ENCODE results near the gene FN1.
A peak's percentile ranks its signal among the peaks of the same experiment; 100 is the strongest.

Gene FN1

DNA sequence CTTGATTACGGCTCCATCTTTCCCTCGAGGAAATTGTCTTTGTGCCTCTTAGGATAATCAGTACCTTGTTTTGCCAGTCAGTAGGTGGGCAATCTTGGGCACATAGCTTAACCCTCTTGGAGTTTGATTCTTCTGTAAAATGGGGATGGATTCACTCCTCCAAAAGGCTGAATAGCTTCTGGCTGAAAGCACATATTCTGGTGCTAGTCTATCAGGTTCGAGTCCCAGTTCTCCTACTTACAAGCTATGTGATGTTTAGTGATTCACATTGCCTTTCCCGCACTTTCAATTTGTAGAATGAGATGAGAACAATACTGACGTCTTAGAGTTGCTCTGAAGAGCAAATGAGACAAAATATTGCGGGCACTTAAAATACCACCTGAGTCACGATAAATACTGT lies 80.1 kb downstream of the FN1 start:
- H3K9me3 Mint-ChIP-seq (ENCODE audit: low read depth): no peaks in the 10 kb centered on the region
- H3K4me3 Mint-ChIP-seq: no peak overlapping the region
- no peak overlapping the region for H3K27ac Mint-ChIP-seq
- no peaks in the 10 kb centered on the region for H3K4me1 Mint-ChIP-seq (ENCODE audit: low read depth)
- peaks cover 30% of the 10 kb centered on the region for H3K36me3 Mint-ChIP-seq
- no peaks in the 10 kb centered on the region for H3K27me3 Mint-ChIP-seq

GRCh38 chr2:215354771-215355695 lies 80.8 kb downstream of the FN1 start:
- H3K27me3 Mint-ChIP-seq: no peaks in the 10 kb centered on the region
- H3K36me3 Mint-ChIP-seq: peaks cover 32% of the 10 kb centered on the region
- H3K4me3 Mint-ChIP-seq: no peak overlapping the region
- no peaks in the 10 kb centered on the region for H3K4me1 Mint-ChIP-seq (ENCODE audit: low read depth)
- no peaks in the 10 kb centered on the region for H3K9me3 Mint-ChIP-seq (ENCODE audit: low read depth)
- no peak overlapping the region for H3K27ac Mint-ChIP-seq

GRCh38 chr2:215352602-215353001 lies 83.3 kb downstream of the FN1 start:
- no peak overlapping the region for H3K4me3 Mint-ChIP-seq

GRCh38 chr2:215347878-215348277 lies 88.0 kb downstream of the FN1 start:
- Mint-ChIP-seq H3K36me3 (peaks cover 37% of the 10 kb centered on the region), H3K9me3 (ENCODE audit: low read depth) (no peaks in the 10 kb centered on the region), H3K4me3 (no peak overlapping the region), H3K27ac (no peak overlapping the region), H3K27me3 (no peaks in the 10 kb centered on the region), H3K4me1 (ENCODE audit: low read depth) (no peaks in the 10 kb centered on the region)

More at GRCh38 chr2:215352602-215353001, 83.3 kb downstream of the FN1 start:
- H3K27ac Mint-ChIP-seq: no peak overlapping the region
- no peaks in the 10 kb centered on the region for H3K27me3 Mint-ChIP-seq
- peaks cover 38% of the 10 kb centered on the region for H3K36me3 Mint-ChIP-seq
- H3K9me3 Mint-ChIP-seq (ENCODE audit: low read depth): no peaks in the 10 kb centered on the region
- no peaks in the 10 kb centered on the region for H3K4me1 Mint-ChIP-seq (ENCODE audit: low read depth)

DNA sequence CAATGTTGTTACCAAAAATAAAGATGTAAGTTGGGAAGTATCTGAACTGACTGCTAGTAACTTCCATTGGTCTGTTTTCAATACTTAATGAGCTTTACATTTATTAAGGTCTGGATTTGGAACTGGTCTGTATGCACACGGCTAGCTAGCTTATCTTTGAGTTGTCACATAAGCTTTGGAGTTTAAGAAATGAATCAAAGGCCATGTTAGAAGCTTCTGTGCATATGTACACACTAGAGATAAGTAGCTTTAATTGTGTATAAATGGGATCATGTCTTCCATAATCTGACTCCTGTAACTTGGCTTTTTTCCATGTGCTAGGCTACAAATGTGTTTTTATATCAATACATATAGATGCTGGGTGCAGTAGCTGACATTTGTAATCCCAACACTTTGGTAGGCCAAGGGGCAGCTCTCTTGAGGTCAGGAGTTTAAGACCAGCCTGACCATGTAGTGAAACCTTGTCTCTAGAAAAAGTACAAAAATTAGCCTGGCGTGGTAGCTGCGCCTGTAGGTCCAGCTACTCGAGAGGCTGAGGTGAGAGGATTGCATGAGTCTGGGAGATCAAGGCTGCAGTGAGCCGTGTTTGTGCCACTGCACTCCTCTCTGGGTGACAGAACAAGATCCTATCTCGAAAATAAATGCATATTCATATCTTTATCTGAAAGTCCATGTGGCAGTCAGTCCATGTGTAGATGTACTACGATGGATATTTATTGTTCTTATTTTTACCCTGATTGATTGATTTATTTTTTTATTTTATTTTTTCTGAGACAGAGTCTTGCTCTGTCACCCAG lies 96.8 kb downstream of the FN1 start:
- Mint-ChIP-seq H3K4me1 (ENCODE audit: low read depth) (peaks cover 1% of the 10 kb centered on the region), H3K27ac (no peak overlapping the region), H3K27me3 (no peaks in the 10 kb centered on the region), H3K4me3 (no peak overlapping the region), H3K36me3 (peaks cover 13% of the 10 kb centered on the region), H3K9me3 (ENCODE audit: low read depth) (no peaks in the 10 kb centered on the region)

DNA sequence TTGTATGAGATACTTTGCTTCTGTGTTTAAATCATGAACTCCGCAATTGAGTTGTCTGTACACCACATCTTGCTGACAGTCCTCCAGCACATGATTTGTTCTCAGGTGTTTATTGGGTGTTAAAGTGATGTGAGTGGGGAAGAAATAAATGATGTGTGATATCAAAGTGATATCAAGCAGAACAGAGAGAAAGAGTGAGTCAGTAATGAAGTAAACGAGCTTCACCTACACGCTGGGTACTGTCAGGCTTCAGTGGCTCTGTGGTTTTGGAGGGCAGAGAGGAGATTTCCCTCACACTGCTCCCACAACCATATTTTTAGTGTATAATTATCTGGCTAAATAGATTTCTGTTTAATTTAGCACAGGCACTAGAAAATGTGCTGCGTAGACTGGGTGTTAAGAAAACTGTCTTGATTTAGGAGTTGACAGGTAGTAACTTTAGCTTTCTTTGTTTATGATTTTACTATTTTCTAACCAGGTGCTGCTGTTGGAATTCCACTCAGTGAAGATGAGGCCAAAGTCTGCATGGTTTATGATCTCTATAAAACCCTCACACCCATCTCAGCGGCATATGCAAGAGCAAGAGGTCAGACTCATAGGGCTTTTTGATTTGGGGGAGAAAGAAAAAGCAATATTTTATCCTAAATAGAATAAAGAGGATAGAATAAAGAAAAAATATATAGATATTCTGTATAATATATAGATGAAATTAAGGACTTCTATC lies 102.8 kb downstream of the FN1 start:
- peaks cover 13% of the 10 kb centered on the region for H3K36me3 Mint-ChIP-seq
- no peaks in the 10 kb centered on the region for H3K9me3 Mint-ChIP-seq (ENCODE audit: low read depth)
- no peaks in the 10 kb centered on the region for H3K27me3 Mint-ChIP-seq
- no peak overlapping the region for H3K27ac Mint-ChIP-seq
- H3K4me1 Mint-ChIP-seq (ENCODE audit: low read depth): peaks cover 15% of the 10 kb centered on the region
- no peak overlapping the region for H3K4me3 Mint-ChIP-seq

DNA sequence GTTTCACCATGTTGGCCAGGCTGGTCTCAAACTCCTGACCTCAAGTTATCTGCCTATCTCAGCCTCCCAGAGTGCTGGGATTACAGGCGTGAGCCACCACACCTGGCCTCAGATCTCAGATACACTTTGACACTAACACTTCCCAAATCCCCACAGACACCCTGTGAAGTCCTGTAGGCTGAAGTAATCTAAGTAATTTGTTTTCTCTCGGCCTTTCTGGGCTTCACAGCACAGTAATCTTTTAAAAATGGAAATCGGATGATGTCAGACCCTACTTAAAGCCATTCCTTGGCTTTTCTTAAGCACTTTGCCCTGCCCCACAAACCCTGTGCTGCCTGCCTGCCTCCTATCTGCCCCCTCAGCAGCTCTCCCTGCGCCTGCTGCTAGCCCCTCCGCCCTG lies 107.8 kb downstream of the FN1 start:
- peaks cover 26% of the 10 kb centered on the region for H3K4me1 Mint-ChIP-seq (ENCODE audit: low read depth)

DNA sequence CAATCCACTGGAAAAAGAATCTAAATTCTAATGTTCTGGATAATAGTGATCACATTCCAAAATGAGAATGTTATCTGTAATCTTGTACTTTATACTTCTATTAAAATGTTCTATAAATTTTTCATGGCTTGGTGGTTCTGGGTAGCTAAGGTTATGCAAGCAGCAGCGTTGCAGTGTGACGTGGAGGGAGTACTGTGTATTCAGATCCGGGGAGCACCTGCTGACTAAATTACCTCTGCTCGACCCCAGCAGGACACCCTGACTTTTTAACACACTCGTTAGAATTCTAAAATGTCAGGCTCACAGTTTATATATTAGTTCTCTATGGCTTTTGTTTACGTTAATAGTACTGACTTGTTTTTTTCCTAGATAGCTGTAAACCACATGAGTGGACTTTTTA lies 111.1 kb downstream of the FN1 start:
- Mint-ChIP-seq H3K4me1 (ENCODE audit: low read depth) (peaks cover 26% of the 10 kb centered on the region), H3K36me3 (peaks cover 16% of the 10 kb centered on the region), H3K27me3 (no peaks in the 10 kb centered on the region), H3K27ac (no peak overlapping the region), H3K4me3 (no peak overlapping the region), H3K9me3 (ENCODE audit: low read depth) (no peaks in the 10 kb centered on the region)

More for the DNA sequence above, 107.8 kb downstream of the FN1 start:
- Mint-ChIP-seq H3K36me3 (peaks cover 12% of the 10 kb centered on the region), H3K27ac (no peak overlapping the region), H3K27me3 (no peaks in the 10 kb centered on the region), H3K9me3 (ENCODE audit: low read depth) (no peaks in the 10 kb centered on the region), H3K4me3 (no peak overlapping the region)

DNA sequence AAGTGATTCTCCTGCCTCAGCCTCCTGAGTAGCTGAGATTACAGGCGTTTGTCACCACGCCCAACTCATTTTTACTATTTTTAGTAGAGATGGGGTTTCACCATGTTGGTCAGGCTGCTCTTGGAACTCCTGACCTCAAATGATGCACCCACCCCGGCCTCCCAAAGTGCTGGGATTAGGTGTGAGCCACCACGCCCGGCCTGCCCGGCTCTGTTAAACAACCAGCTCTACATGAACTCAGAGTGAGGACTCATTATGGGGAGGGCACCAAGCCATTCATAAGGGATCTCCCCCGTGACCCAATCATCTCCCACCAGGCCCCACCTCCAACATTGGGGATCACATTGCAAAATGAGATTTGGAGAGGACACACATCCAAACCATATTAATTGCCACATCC lies 115.2 kb downstream of the FN1 start:
- H3K27ac Mint-ChIP-seq: no peak overlapping the region
- H3K27me3 Mint-ChIP-seq: no peaks in the 10 kb centered on the region
- no peaks in the 10 kb centered on the region for H3K9me3 Mint-ChIP-seq (ENCODE audit: low read depth)
- peaks cover 34% of the 10 kb centered on the region for H3K4me1 Mint-ChIP-seq (ENCODE audit: low read depth)
- peaks cover 20% of the 10 kb centered on the region for H3K36me3 Mint-ChIP-seq
- no peak overlapping the region for H3K4me3 Mint-ChIP-seq

DNA sequence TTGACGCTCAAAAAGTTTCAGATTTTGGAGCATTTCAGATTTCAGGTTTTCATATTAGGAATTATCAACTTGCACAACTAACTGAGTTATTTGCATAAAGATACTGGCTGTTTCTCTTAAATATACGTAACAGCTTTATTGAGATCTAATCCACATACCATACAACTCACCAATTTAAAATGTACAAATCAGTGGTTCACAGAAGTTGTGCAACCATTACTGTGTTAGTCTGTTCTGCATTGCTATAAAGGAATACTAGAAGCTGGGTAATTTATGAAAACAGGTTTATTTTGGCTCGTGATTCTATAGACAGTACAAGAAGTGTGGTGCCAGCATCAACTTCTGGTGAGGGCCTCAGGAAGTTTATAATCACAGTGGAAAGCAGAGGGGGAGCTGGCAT lies 115.8 kb downstream of the FN1 start:
- H3K27me3 Mint-ChIP-seq: no peaks in the 10 kb centered on the region
- H3K36me3 Mint-ChIP-seq: peaks cover 20% of the 10 kb centered on the region
- H3K27ac Mint-ChIP-seq: no peak overlapping the region
- no peaks in the 10 kb centered on the region for H3K9me3 Mint-ChIP-seq (ENCODE audit: low read depth)
- peaks cover 35% of the 10 kb centered on the region for H3K4me1 Mint-ChIP-seq (ENCODE audit: low read depth)
- H3K4me3 Mint-ChIP-seq: no peak overlapping the region

- H3K36me3 Mint-ChIP-seq: peaks cover 24% of the 10 kb centered on the region
- H3K27me3 Mint-ChIP-seq: no peaks in the 10 kb centered on the region
- H3K9me3 Mint-ChIP-seq (ENCODE audit: low read depth): no peaks in the 10 kb centered on the region
- peaks cover 39% of the 10 kb centered on the region for H3K4me1 Mint-ChIP-seq (ENCODE audit: low read depth)
- no peak overlapping the region for H3K27ac Mint-ChIP-seq
- no peak overlapping the region for H3K4me3 Mint-ChIP-seq
Observed at GRCh38 chr2:215319500-215319899, 116.4 kb downstream of the FN1 start.

DNA sequence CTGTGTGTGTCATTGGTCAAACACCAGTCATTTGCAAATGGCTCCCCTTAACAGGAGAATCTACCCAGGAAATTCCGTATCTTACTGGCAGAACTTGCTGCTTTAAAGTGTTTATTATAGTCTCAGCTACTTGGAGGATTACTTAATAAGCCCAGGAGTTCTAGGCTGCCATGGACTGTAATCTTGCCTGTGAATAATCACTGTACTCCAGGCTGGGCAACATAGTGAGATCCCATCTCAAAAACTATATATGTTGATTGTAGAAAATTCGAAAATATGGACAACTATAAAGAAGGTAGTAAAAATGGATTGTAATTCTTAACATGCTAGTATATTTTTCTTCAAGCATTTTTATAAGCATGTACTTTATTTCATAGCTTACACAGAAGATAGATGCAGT lies 119.5 kb downstream of the FN1 start:
- H3K36me3 Mint-ChIP-seq: peaks cover 31% of the 10 kb centered on the region
- peaks cover 47% of the 10 kb centered on the region for H3K4me1 Mint-ChIP-seq (ENCODE audit: low read depth)
- H3K27ac Mint-ChIP-seq: no peak overlapping the region
- no peaks in the 10 kb centered on the region for H3K27me3 Mint-ChIP-seq
- no peaks in the 10 kb centered on the region for H3K9me3 Mint-ChIP-seq (ENCODE audit: low read depth)
- peak overlapping the region; percentile 36 for H3K4me3 Mint-ChIP-seq

DNA sequence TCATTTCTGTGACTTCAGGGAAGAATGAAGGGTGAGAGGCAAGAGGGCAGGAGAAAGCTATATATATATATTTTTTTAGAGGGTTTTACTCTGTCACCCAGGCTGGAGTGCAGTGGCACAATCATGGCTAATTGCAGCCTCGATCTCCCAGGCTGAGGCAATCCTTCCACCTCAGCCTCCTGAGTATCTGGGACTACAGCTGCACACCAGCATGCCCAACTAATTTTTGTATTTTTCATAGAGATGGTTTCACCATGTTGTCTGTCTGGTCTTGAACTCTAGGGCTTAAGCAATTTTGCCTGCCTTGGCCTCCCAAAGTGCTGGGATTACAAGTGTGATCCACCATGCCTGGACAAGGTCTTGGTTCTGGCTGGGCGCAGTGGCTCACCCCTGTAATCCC lies 120.6 kb downstream of the FN1 start:
- H3K27ac Mint-ChIP-seq: peak overlapping the region; percentile 70
- H3K4me1 Mint-ChIP-seq (ENCODE audit: low read depth): peaks cover 44% of the 10 kb centered on the region
- peak overlapping the region; percentile 98 for H3K4me3 Mint-ChIP-seq
- no peaks in the 10 kb centered on the region for H3K9me3 Mint-ChIP-seq (ENCODE audit: low read depth)
- H3K27me3 Mint-ChIP-seq: no peaks in the 10 kb centered on the region
- peaks cover 27% of the 10 kb centered on the region for H3K36me3 Mint-ChIP-seq

- Mint-ChIP-seq H3K27ac (peak overlapping the region; percentile 70), H3K36me3 (peaks cover 27% of the 10 kb centered on the region), H3K4me3 (peak overlapping the region; percentile 98), H3K27me3 (no peaks in the 10 kb centered on the region), H3K9me3 (ENCODE audit: low read depth) (no peaks in the 10 kb centered on the region), H3K4me1 (ENCODE audit: low read depth) (peaks cover 44% of the 10 kb centered on the region)
Observed at GRCh38 chr2:215314896-215315295, 121.0 kb downstream of the FN1 start.

DNA sequence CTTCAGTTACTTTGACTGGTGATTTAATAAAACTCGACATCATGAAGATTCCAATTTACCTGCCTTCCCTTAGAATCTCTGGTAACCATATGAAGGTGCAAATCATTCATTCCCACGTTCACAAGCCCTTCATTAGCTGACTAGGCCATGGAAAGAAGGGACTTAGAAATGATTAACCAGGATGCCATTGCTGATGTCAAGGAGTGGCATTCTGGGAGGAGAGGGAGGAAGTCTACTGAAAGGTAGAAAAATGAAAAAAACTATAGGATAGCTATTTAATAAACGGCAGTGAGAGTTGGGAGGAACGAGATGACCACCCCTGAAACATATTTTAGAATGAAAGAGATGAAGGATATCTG lies 122.6 kb downstream of the FN1 start:
- Mint-ChIP-seq H3K27me3 (no peaks in the 10 kb centered on the region), H3K27ac (peak overlapping the region; percentile 97), H3K9me3 (ENCODE audit: low read depth) (no peaks in the 10 kb centered on the region), H3K4me3 (peak overlapping the region; percentile 98), H3K36me3 (peaks cover 27% of the 10 kb centered on the region), H3K4me1 (ENCODE audit: low read depth) (peaks cover 41% of the 10 kb centered on the region)

Data from activated naive CD8-positive, alpha-beta T cell (primary cell).